Mesodermal cell (in vitro differentiated cells): ENCODE data around the gene AKAP12. TPM values are rescaled to one million over a fixed set of nuclear protein-coding genes. Genes with fewer than 3 reads are reported as not detected.
A peak's percentile ranks its signal among the peaks of the same experiment; 100 is the strongest.

Experiments
- H3K27ac ChIP-seq: 2 replicates; pipeline ENCODE4 v1.7.0; 2013; ENCODE audit warnings: mild to moderate bottlenecking, low read depth, low read length, moderate library complexity; ENCODE audit not compliant: severe bottlenecking
- H3K36me3 ChIP-seq: 2 replicates; pipeline ENCODE4 v1.7.1; 2013; ENCODE audit warnings: mild to moderate bottlenecking, low read length, moderate library complexity; ENCODE audit not compliant: control insufficient read depth, insufficient read depth
- H3K4me1 ChIP-seq: one replicate; pipeline ENCODE4 v1.7.1; 2013; ENCODE audit warnings: mild to moderate bottlenecking, low read length; ENCODE audit not compliant: insufficient read depth, control insufficient read depth, poor library complexity, severe bottlenecking
- H3K4me3 ChIP-seq: 2 replicates; pipeline ENCODE4 v1.7.0; 2013; ENCODE audit warnings: low read length, control low read depth, mild to moderate bottlenecking; ENCODE audit not compliant: insufficient read depth, poor library complexity, severe bottlenecking; ENCODE audit errors: extremely low read depth
- H3K9me3 ChIP-seq: 2 replicates; pipeline ENCODE4 v1.7.1; 2013; ENCODE audit warnings: mild to moderate bottlenecking, low read length, moderate library complexity; ENCODE audit not compliant: control insufficient read depth
- WGBS, 2 experiments: methylation state at CpG; one replicate each; pipeline ENCODE4 v1.1.5; 2013; ENCODE audit warnings: missing lambda C conversion rate in 2 of 2; ENCODE audit not compliant: insufficient coverage in 2 of 2; 5-methylcytosine and 5-hydroxymethylcytosine counted together
- polyA plus RNA-seq, 2 experiments: library from polyadenylated mRNA; stranded (reverse); fragments of 50-300 nt; gene quantifications; one replicate each; pipeline ENCODE4 v1.2.3, GENCODE V29; 2013

Gene AKAP12, protein sequence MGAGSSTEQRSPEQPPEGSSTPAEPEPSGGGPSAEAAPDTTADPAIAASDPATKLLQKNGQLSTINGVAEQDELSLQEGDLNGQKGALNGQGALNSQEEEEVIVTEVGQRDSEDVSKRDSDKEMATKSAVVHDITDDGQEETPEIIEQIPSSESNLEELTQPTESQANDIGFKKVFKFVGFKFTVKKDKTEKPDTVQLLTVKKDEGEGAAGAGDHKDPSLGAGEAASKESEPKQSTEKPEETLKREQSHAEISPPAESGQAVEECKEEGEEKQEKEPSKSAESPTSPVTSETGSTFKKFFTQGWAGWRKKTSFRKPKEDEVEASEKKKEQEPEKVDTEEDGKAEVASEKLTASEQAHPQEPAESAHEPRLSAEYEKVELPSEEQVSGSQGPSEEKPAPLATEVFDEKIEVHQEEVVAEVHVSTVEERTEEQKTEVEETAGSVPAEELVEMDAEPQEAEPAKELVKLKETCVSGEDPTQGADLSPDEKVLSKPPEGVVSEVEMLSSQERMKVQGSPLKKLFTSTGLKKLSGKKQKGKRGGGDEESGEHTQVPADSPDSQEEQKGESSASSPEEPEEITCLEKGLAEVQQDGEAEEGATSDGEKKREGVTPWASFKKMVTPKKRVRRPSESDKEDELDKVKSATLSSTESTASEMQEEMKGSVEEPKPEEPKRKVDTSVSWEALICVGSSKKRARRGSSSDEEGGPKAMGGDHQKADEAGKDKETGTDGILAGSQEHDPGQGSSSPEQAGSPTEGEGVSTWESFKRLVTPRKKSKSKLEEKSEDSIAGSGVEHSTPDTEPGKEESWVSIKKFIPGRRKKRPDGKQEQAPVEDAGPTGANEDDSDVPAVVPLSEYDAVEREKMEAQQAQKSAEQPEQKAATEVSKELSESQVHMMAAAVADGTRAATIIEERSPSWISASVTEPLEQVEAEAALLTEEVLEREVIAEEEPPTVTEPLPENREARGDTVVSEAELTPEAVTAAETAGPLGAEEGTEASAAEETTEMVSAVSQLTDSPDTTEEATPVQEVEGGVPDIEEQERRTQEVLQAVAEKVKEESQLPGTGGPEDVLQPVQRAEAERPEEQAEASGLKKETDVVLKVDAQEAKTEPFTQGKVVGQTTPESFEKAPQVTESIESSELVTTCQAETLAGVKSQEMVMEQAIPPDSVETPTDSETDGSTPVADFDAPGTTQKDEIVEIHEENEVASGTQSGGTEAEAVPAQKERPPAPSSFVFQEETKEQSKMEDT (N-terminal part only)
- 156 TPM for polyA plus RNA-seq (2013, experiment 1 of 2)
- polyA plus RNA-seq (2013, experiment 2 of 2), result 143 TPM

DNA sequence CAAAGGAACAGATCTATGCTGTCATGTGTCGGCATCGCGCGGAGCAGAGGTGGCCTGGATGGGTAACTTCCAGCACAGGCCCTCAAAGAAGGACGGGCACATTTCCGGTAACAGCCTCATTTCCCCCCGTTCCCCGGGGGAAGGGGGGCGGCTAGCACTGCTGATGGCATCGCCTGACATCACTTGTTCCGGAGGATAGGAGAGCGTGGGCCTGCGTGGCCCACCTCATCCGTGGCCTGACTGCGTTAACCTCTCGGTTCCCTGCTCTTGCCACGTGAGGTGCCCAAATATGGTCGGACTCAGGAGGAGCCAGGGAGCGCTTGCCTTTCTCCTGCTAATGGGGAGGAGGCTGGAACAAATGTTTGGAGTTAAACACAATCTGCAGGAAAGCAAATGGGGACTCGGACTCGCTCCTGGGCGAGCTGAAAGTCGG lies at the start of gene AKAP12:
AKAP12 (plus strand) TSS at position 365 of the 433 bp plus-strand sequence. CDS start 596 bp downstream, outside the sequence.
- Histone ChIP-seq H3K27ac (peak within 1 kb of the TSS; percentile 91), H3K4me1 (peaks cover 14% of the 10 kb centered on the region)

DNA sequence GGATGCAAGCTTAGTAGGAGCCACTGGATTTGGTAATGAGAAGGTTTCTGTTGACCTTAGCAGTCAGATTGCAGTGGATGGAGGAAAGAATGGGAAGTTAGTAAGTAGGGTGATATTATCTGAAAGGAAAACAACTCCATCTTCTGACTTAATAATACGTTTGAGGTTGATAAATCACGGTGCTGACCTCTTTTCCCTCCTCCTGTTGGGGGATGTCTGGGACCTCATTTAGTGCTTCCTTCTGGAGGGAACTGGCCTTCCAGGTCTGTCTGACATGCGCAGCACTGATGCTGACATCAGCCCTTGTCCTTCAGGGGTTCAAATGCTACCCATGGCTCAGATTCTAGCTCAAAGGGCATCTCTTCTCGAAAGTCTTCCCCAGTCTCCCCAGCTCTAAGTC lies 48.2 kb upstream of the AKAP12 start:
- 75 to 100% methylated on average over 2 to 3 of the region's 4 CpGs for WGBS, 2 experiments
- H3K4me1 ChIP-seq, result no peaks in the 10 kb centered on the region

More for the DNA sequence above, at the start of gene AKAP12:
- H3K4me3 ChIP-seq, result peak within 1 kb of the TSS; percentile 87
- WGBS, 2 experiments, result 4 to 14% methylated on average over 18 to 22 of the region's 23 CpGs
- H3K36me3 ChIP-seq, result peaks cover 12% of the 10 kb centered on the region
- H3K9me3 ChIP-seq, result no peaks in the 10 kb centered on the region

DNA sequence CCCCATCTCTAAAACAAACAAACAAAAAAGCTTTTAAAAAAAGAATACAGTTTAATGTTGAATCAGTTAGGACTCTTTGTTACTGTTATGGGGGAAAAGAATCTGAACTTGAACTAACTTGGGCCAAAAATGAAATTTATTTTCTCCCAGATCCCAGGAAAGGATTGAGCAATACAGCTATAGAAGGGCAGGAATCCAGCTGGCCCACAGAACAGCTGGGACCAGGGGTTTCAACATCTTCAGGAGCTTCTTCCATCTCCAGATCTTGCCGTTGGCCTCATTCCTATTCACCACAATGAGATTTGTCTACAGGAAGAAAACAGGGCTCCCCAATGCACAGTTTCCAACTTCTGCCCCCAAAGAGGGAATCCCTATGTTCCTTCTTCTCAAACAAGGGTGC lies 43.2 kb upstream of the AKAP12 start:
- H3K36me3 ChIP-seq, result no peaks in the 10 kb centered on the region
- H3K27ac ChIP-seq, result no peak overlapping the region
- H3K4me1 ChIP-seq, result no peaks in the 10 kb centered on the region
- WGBS, 2 experiments, result 100% methylated on average over 1 of the region's 1 CpG
- H3K9me3 ChIP-seq, result no peaks in the 10 kb centered on the region
- no peak overlapping the region for H3K4me3 ChIP-seq

More for the DNA sequence above, 48.2 kb upstream of the AKAP12 start:
- Histone ChIP-seq H3K36me3 (no peaks in the 10 kb centered on the region), H3K4me3 (no peak overlapping the region), H3K9me3 (no peaks in the 10 kb centered on the region), H3K27ac (no peak overlapping the region)

DNA sequence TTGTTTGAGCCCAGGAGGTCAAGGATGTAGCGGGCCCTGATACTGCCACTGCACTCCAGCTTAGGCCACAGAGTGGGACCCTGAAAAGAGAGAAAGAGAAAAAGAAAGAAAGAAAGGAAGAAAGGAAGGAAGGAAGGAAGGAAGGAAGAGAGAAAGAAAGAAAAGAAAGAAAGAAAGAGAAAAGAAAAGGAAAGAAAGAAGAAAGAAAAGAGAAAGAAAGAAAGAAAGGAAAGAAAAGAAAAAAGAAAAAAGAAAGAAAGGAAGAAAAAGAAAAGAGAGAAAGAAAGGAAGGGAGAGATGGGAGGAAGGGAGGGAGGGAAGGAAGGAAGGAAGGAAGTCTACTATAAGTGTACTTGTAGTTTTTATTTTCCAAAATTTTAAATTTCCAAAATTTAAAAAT lies 42.2 kb upstream of the AKAP12 start:
- H3K27ac ChIP-seq, result no peak overlapping the region
- no peaks in the 10 kb centered on the region for H3K4me1 ChIP-seq
- H3K36me3 ChIP-seq, result no peaks in the 10 kb centered on the region
- no peak overlapping the region for H3K4me3 ChIP-seq
- 88 to 100% methylated on average over 1 of the region's 1 CpG for WGBS, 2 experiments
- H3K9me3 ChIP-seq, result no peaks in the 10 kb centered on the region

DNA sequence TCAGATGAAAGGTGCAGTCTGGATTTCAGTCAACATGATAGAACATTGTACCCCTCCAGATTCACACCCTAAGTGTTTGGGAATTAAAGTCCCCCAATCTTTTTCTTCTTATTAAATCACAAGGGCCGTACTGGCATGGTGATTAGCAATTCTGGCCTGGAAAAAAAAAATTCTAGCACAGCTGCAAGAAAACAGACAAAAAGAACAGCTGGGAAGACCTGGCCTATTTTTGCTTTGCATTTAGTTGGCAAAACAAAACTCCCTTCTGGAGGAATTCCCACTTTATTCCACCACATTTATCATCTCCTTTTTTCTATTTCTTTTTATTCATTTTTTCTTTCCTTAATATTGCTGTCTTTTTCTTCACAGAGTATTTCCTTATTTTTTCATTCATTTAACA lies 39.8 kb upstream of the AKAP12 start:
- H3K27ac ChIP-seq, result no peak overlapping the region
- H3K4me1 ChIP-seq, result no peaks in the 10 kb centered on the region
- no peaks in the 10 kb centered on the region for H3K9me3 ChIP-seq
- no peaks in the 10 kb centered on the region for H3K36me3 ChIP-seq
- WGBS, 2 experiments, result 57 to 90% methylated on average over 1 of the region's 1 CpG
- H3K4me3 ChIP-seq, result no peak overlapping the region

DNA sequence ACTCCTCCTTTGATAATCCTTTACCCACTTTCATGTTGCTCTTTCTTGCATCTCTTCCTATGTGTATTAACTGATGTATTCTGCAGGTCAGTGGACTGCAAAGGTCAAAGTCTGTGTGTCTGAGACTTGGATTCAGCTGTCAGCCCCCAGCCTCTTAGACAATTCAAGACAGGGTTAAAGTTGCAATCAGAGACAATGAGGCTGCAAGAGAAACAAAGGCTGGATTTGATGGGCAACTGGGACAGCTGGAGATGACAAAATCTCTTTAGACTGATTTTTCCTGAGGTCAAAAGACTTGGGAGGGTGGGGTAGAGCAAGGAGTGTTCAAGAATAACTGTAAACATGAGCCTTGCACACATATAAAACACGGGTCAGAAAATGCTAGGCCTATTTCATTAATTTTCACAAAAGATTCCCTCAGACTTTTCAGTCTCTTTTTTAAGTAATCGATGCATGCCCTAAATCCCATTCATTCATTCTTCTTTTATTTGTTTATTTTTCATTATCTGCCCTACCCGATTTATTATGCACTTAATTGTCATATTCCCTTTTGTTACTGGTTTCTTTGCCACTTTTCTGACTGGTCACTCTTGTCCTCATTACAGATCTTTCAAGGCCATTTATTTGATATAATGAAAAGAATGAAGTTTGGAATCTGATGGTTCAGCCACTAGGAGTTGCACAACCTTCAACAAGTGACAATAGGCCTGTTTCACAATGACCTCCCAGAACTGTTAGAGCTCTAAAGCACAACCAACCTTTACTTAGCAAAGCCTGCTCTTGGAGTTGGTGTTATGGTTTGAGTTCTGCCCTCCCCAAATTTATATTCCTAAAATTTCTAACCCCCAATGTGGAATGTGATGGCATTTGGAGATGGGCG lies 33.8 kb upstream of the AKAP12 start:
- no peak overlapping the region for H3K4me3 ChIP-seq
- H3K36me3 ChIP-seq, result no peaks in the 10 kb centered on the region
- 85 to 88% methylated on average over 2 to 3 of the region's 4 CpGs for WGBS, 2 experiments
- H3K4me1 ChIP-seq, result no peaks in the 10 kb centered on the region
- H3K9me3 ChIP-seq, result peaks cover 4% of the 10 kb centered on the region
- H3K27ac ChIP-seq, result no peak overlapping the region

DNA sequence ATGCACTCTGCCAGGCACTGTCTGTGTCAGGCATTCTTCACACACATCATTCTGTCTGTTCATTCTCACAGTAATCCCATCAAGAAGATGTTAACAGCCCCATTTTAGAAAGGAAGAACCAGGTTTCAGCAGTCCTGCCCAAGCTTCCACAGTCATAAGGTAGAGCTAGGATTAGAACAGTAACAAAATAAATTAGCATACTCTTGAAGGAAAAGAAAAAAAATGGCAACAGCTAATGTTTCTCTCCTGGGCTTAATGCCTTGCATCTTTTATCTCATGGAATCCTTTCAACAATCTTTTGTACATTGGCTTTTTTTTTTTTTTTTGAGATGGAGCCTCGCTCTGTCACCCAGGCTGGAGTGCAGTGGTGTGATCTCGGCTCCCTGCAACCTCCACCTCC lies 32.1 kb upstream of the AKAP12 start:
- Histone ChIP-seq H3K27ac (no peak overlapping the region), H3K4me1 (no peaks in the 10 kb centered on the region), H3K9me3 (peaks cover 7% of the 10 kb centered on the region), H3K36me3 (no peaks in the 10 kb centered on the region), H3K4me3 (no peak overlapping the region)
- WGBS, 2 experiments, result no CpG with 5 or more reads among the region's 2 CpGs

DNA sequence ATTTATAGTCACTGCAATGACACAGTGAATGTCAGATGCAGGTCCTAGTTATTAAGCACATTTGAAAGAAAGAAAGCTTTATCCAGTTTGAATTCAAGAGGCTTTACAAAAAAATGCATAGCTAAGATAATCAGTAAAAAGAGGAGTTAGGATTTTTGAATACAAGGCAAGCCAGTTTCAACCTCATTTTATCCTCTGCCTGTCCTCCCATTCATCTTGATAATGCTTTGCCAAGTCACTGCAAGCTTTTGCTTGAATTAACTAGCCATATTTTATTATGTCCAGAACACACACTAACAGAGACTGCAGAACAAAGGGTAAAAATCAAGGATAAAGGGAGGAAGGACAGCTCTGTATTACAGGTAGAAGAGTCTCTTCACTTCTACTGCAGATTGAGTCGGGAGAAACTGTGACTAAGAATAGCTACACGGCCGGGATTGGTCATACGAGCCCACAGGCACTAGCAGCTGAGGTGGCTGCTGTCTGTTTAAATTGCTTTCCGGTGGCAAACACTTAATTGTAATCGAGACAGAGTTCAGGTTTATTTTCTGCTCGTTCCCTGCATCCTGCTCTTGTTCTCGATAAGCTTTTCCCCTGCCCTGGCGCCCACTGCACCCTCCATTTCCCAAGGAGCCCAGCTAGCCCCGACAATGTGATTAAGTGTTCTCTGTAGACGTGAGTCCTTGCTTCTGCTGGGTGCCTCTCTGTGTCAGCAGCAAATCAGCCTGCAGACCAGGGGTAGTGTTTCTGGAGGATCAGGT lies 30.5 kb upstream of the AKAP12 start:
- no peak overlapping the region for H3K4me3 ChIP-seq
- H3K4me1 ChIP-seq, result no peaks in the 10 kb centered on the region
- no peak overlapping the region for H3K27ac ChIP-seq
- H3K36me3 ChIP-seq, result no peaks in the 10 kb centered on the region
- WGBS, 2 experiments, result 78 to 82% methylated on average over 11 of the region's 11 CpGs
- H3K9me3 ChIP-seq, result peaks cover 10% of the 10 kb centered on the region

DNA sequence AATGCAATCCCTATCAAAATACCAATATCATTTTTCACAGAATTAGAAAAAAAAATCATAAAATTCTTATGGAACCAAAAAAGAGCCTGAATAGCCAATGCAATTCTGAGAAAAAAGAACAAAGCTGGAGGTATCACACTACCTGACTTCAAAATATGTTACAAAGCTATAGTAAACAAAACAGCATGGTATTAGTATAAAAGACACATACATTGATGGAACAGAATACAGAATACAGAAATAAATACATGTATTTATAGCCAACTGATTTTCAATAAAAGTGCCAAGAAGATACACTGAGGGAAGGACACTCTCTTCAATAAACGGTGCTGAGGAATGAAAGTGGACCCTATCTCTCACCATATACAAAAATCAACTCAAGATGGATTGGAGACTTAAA lies 28.7 kb upstream of the AKAP12 start:
- H3K9me3 ChIP-seq, result peaks cover 10% of the 10 kb centered on the region
- WGBS, 2 experiments, result no CpG with 5 or more reads among the region's 1 CpG
- no peaks in the 10 kb centered on the region for H3K4me1 ChIP-seq
- no peak overlapping the region for H3K4me3 ChIP-seq
- H3K27ac ChIP-seq, result no peak overlapping the region
- no peaks in the 10 kb centered on the region for H3K36me3 ChIP-seq
